HepG2 (cell line): ENCODE results near the gene GALR2. TPM values are rescaled to one million over a fixed set of nuclear protein-coding genes. Genes with fewer than 3 reads are reported as not detected.

ENCODE experiments used
- BRCA1 ChIP-seq: sonication (generic); formaldehyde crosslinking; IDR thresholded peaks from 2 replicates; pipeline ENCODE4 v1.4.0; 2020; ENCODE audit warnings: missing genetic modification reagents
- DMTF1 ChIP-seq: sonication (generic); formaldehyde crosslinking; IDR thresholded peaks from 2 replicates; pipeline ENCODE4 v1.4.0; 2020; ENCODE audit warnings: mild to moderate bottlenecking, missing genetic modification reagents
- FOSL1 ChIP-seq: sonication (generic); formaldehyde crosslinking; IDR thresholded peaks from 2 replicates; pipeline ENCODE4 v1.9.0; 2021; ENCODE audit warnings: missing genetic modification reagents, borderline replicate concordance
- FOXJ3 ChIP-seq: sonication (generic); formaldehyde crosslinking; IDR thresholded peaks from 2 replicates; pipeline ENCODE4 v1.4.0; 2020; ENCODE audit warnings: missing genetic modification reagents, mild to moderate bottlenecking, borderline replicate concordance
- FOXP4 ChIP-seq: sonication (generic); formaldehyde crosslinking; IDR thresholded peaks from 2 replicates; pipeline ENCODE4 v1.4.0; 2020; ENCODE audit warnings: missing genetic modification reagents
- GMEB2 ChIP-seq: IDR thresholded peaks from 2 replicates; pipeline ENCODE4 v1.6.1; 2016; ENCODE audit warnings: missing biosample characterization, missing genetic modification reagents, low read depth
- HIVEP1 ChIP-seq: sonication (generic); formaldehyde crosslinking; IDR thresholded peaks from 2 replicates; pipeline ENCODE4 v1.4.0; 2020; ENCODE audit warnings: mild to moderate bottlenecking, missing genetic modification reagents
- HMG20A ChIP-seq: IDR thresholded peaks from 2 replicates; pipeline ENCODE4 v1.6.1; 2016; ENCODE audit warnings: borderline replicate concordance
- IKZF4 ChIP-seq: sonication (generic); formaldehyde crosslinking; IDR thresholded peaks from 2 replicates; pipeline ENCODE4 v1.5.1; 2020; ENCODE audit warnings: borderline replicate concordance, mild to moderate bottlenecking, low read depth, missing genetic modification reagents; ENCODE audit errors: not compliant biosample characterization
- NFE2L2 ChIP-seq: fragments of 150-350 bp; IDR thresholded peaks from 2 replicates; pipeline ENCODE4 v1.6.1; 2014; ENCODE audit warnings: low read length
- SMAD3 ChIP-seq: sonication (generic); formaldehyde crosslinking; IDR thresholded peaks from 2 replicates; pipeline ENCODE4 v1.4.0; 2020; ENCODE audit warnings: missing genetic modification reagents
- SNRNP70 ChIP-seq: fragments of 200-400 bp; formaldehyde crosslinking; IDR thresholded peaks from 2 replicates; pipeline ENCODE4 v1.6.1; 2017; ENCODE audit warnings: mild to moderate bottlenecking, low read depth, low read length, moderate library complexity
- TAF1 ChIP-seq: sonication (generic); formaldehyde crosslinking; IDR thresholded peaks from 2 replicates; pipeline ENCODE4 v1.4.0; 2020; ENCODE audit warnings: missing genetic modification reagents
- THAP7 ChIP-seq: sonication (generic); formaldehyde crosslinking; IDR thresholded peaks from 2 replicates; pipeline ENCODE4 v1.8.1; 2023; ENCODE audit warnings: mild to moderate bottlenecking, missing genetic modification reagents
- ZBTB38 ChIP-seq: sonication (generic); formaldehyde crosslinking; IDR thresholded peaks from 2 replicates; pipeline ENCODE4 v1.5.1; 2020; ENCODE audit warnings: mild to moderate bottlenecking, missing genetic modification reagents
- ZFP41 ChIP-seq: sonication (generic); formaldehyde crosslinking; IDR thresholded peaks from 2 replicates; pipeline ENCODE4 v1.4.0; 2020; ENCODE audit warnings: mild to moderate bottlenecking, missing genetic modification reagents, borderline replicate concordance
- ZNF367 ChIP-seq: sonication (generic); formaldehyde crosslinking; IDR thresholded peaks from 2 replicates; pipeline ENCODE4 v1.4.0; 2020; ENCODE audit warnings: missing genetic modification reagents, borderline replicate concordance
- polyA plus RNA-seq, 8 experiments: library from polyadenylated mRNA; depleted of rRNA in 3 of 8; stranded (reverse) in 7 of 8; unstranded in 1 of 8; fragments of >200 nt; fragmentation: Illumina TruSeq in 4 of 8; extraction: Trizol in 4 of 8; gene quantifications; 2 replicates each; pipeline versions ENCODE4 v1.2.1 to v1.2.3, GENCODE V29; 2011 to 2016; ENCODE audit warnings: low read depth in 4 of 8, missing spikeins in 1 of 8, mixed read lengths in 1 of 8; ENCODE audit not compliant: insufficient read depth in 1 of 8
- total RNA-seq, 5 experiments: library from RNA; depleted of rRNA; stranded (reverse); fragments of >200 nt; fragmentation: Illumina TruSeq; extraction: Trizol; gene quantifications; 2 replicates each; pipeline ENCODE4 v1.2.3, GENCODE V29; 2016; ENCODE audit warnings: low read depth in 1 of 5

GALR2 gene
- total and polyA plus RNA-seq, 2 of the 13 experiments (the other 11 are each of a cell fraction or from before 2014, with no cell fraction given) = 0.48 to 0.58 TPM

GRCh38 chr17:76027159-76027839 lies 47.3 kb upstream of the GALR2 start, which contains the start of gene EVPL (continued):
- TF ChIP-seq FOXP4 (CRISPR knock-in tag) = no peak
- 0 out of 2 replicates have a peak, but pooled peaks have one; percentile 17 for TF ChIP-seq FOXJ3 (CRISPR knock-in tag)
- TF ChIP-seq THAP7 (CRISPR knock-in tag) = no peak; the same call in 1 of the 2 replicates
- no peak for TF ChIP-seq HIVEP1 (CRISPR knock-in tag)
- TF ChIP-seq TAF1 (CRISPR knock-in tag) = peak; percentile 63; the same call in 1 of the 2 replicates
- TF ChIP-seq NFE2L2 = no peak
- peak; percentile 69 for TF ChIP-seq ZBTB38 (CRISPR knock-in tag)
- 0 out of 2 replicates have a peak, but pooled peaks have one; percentile 19 for TF ChIP-seq HMG20A (CRISPR knock-in tag)
- TF ChIP-seq BRCA1 (CRISPR knock-in tag) = 0 out of 2 replicates have a peak, but pooled peaks have one; percentile 22
- no peak for TF ChIP-seq DMTF1 (CRISPR knock-in tag)
- TF ChIP-seq SMAD3 (CRISPR knock-in tag) = no peak
- no peak for TF ChIP-seq SNRNP70
- no peak for TF ChIP-seq GMEB2 (CRISPR knock-in tag)
- no peak for TF ChIP-seq FOSL1 (CRISPR knock-in tag)
- no peak for TF ChIP-seq ZNF367 (CRISPR knock-in tag)
- TF ChIP-seq IKZF4 = no peak
- 0 out of 2 replicates have a peak, but pooled peaks have one; percentile 39 for TF ChIP-seq ZFP41 (CRISPR knock-in tag)
